Panc1 (cell line): Measurements from ENCODE around the gene PROS1. TPM values are rescaled to one million over a fixed set of nuclear protein-coding genes. Genes with fewer than 3 reads are reported as not detected.

Experiments
- ATAC-seq: fragments of 200-7000 bp; cut with Tn5 transposase; 2 replicates; pipeline ENCODE4 v1.9.1; 2020; ENCODE audit warnings: mild to moderate bottlenecking, moderate library complexity
- BruUV-seq: library from RNA; stranded (reverse); fragments of 400-500 nt; replicated peaks from 2 replicates; lab custom pipeline; 2021; lab: Mats Ljungman, UMichigan
- CTCF ChIA-PET: fragments of 300-600 bp; sonication (Branson Sonifier 250); formaldehyde crosslinking; loops from one replicate; lab custom pipeline; 2022; ENCODE audit warnings: antibody characterized with exemption; lab: Charles Lee
- POLR2A ChIA-PET: fragments of 300-600 bp; sonication (Branson Sonifier 250); formaldehyde crosslinking; loops from one replicate; lab custom pipeline; 2022; ENCODE audit warnings: antibody characterized with exemption; lab: Charles Lee
- DNase-seq: peaks from one replicate; pipeline ENCODE4 v3.0.0-alpha.2; 2010; ENCODE audit warnings: low read depth, low spot score
- H3K27ac ChIP-seq: 2 replicates; pipeline ENCODE4 v1.5.1; 2011; ENCODE audit warnings: mild to moderate bottlenecking, low read length, inconsistent platforms
- H3K27me3 ChIP-seq: fragments of 200-500 bp; sonication (Bioruptor generic); 2 replicates; pipeline ENCODE4 v1.6.0; 2014; ENCODE audit warnings: low read length, inconsistent platforms; ENCODE audit not compliant: control insufficient read depth, insufficient read depth
- H3K36me3 ChIP-seq: fragments of 200-500 bp; sonication (Bioruptor generic); 2 replicates; pipeline ENCODE4 v1.5.1; 2014; ENCODE audit warnings: inconsistent platforms, mild to moderate bottlenecking, low read length, moderate library complexity; ENCODE audit not compliant: control insufficient read depth, insufficient read depth
- H3K4me1 ChIP-seq: 2 replicates; pipeline ENCODE4 v1.5.1; 2011; ENCODE audit warnings: inconsistent platforms, mild to moderate bottlenecking, low read length, moderate library complexity; ENCODE audit not compliant: control insufficient read depth, insufficient read depth
- H3K4me3 ChIP-seq, 2 experiments: 2 replicates each; pipeline ENCODE4 v1.5.1; 2011 to 2012; ENCODE audit warnings: low read depth in 2 of 2, low read length in 2 of 2, mild to moderate bottlenecking in 2 of 2, inconsistent platforms in 1 of 2, moderate library complexity in 1 of 2
- H3K9me3 ChIP-seq: fragments of 200-500 bp; sonication (Bioruptor generic); 2 replicates; pipeline ENCODE4 v1.5.1; 2014; ENCODE audit warnings: low read depth, mild to moderate bottlenecking, inconsistent platforms, low read length, moderate library complexity; ENCODE audit not compliant: control insufficient read depth, insufficient read depth
- CTCF ChIP-seq: fragments of 450-650 bp; IDR thresholded peaks from 2 replicates; pipeline ENCODE4 v1.5.1; 2017; ENCODE audit warnings: mild to moderate bottlenecking
- POLR2AphosphoS5 ChIP-seq: IDR thresholded peaks from 2 replicates; pipeline ENCODE4 v1.6.1; 2012; ENCODE audit warnings: mild to moderate bottlenecking, low read depth, low read length, moderate library complexity
- REST ChIP-seq, 2 experiments: IDR thresholded peaks; 2 replicates each; pipeline ENCODE4 v1.6.1; 2011 to 2012; ENCODE audit warnings: low read depth in 2 of 2, control low read depth in 1 of 2, low read length in 1 of 2, mild to moderate bottlenecking in 1 of 2, moderate library complexity in 1 of 2; ENCODE audit not compliant: insufficient read depth in 1 of 2
- SIN3A ChIP-seq: IDR thresholded peaks from 2 replicates; pipeline ENCODE4 v1.6.1; 2012; ENCODE audit warnings: low read depth, mild to moderate bottlenecking, low read length, moderate library complexity, borderline replicate concordance; ENCODE audit not compliant: insufficient read depth
- TCF7L2 ChIP-seq: IDR thresholded peaks from 2 replicates; pipeline ENCODE4 v1.6.1; 2011; ENCODE audit warnings: mild to moderate bottlenecking, low read depth, low read length, inconsistent platforms
- in situ Hi-C: cut with HindIII; loops from 2 replicates; pipeline ENCODE4 v1.10.0; 2016; ENCODE audit warnings: low sequenced_read_pairs, low pct_unique_long_range_greater_than_20kb
- intact Hi-C: fragments of 100-400 bp; cut with micrococcal nuclease; formaldehyde crosslinking; loops from one replicate; pipeline ENCODE4 v1.10.0; 2022; ENCODE audit not compliant: unreplicated experiment
- total RNA-seq: library from RNA; stranded (reverse); gene quantifications from one replicate; pipeline ENCODE4 v1.2.1, GENCODE V29; 2021; ENCODE audit not compliant: unreplicated experiment

The PROS1 gene
- total RNA-seq, 1 experiment from 2014 or later = 16.8 TPM

- H3K27me3 ChIP-seq = no peaks in the 10 kb centered on the region
- no peaks in the 10 kb centered on the region for H3K36me3 ChIP-seq
- H3K4me1 ChIP-seq = no peaks in the 10 kb centered on the region
- DNase-seq (no peak), ATAC-seq (no peak)
- in situ Hi-C loops = no loop called here
- no peak overlapping the region for H3K27ac ChIP-seq
- ChIA-PET CTCF (no interaction called here), POLR2A (no interaction called here)
- no TSS peak for BruUV-seq
- H3K9me3 ChIP-seq = no peaks in the 10 kb centered on the region
- H3K4me3 ChIP-seq = no peak overlapping the region
- intact Hi-C loops = no loop called here
- TF ChIP-seq POLR2AphosphoS5 (no peak), REST (IDR thresholded peaks at IDR 0.05; ENCODE audit: insufficient read depth in 1 of 2, low read depth in 2 of 2, low read length in 1 of 2) (no peak), CTCF (no peak), SIN3A (no peak), TCF7L2 (no peak)
Measured at GRCh38 chr3:93907132-93907531, 66.6 kb downstream of the PROS1 start.

GRCh38 chr3:93906245-93906644 is 67.5 kb downstream of the PROS1 start:
- no peak overlapping the region for H3K27ac ChIP-seq
- intact Hi-C loops = no loop called here
- no peaks in the 10 kb centered on the region for H3K4me1 ChIP-seq
- no peaks in the 10 kb centered on the region for H3K9me3 ChIP-seq
- no peaks in the 10 kb centered on the region for H3K36me3 ChIP-seq
- H3K27me3 ChIP-seq = no peaks in the 10 kb centered on the region
- in situ Hi-C loops = no loop called here
- DNase-seq (no peak), ATAC-seq (no peak)
- H3K4me3 ChIP-seq = no peak overlapping the region
- TF ChIP-seq SIN3A = no peak
- TF ChIP-seq POLR2AphosphoS5 = no peak
- TF ChIP-seq TCF7L2 = no peak
- TF ChIP-seq REST (IDR thresholded peaks at IDR 0.05; ENCODE audit: insufficient read depth in 1 of 2, low read depth in 2 of 2, low read length in 1 of 2) = no peak
- no peak for TF ChIP-seq CTCF
- ChIA-PET CTCF (no interaction called here), POLR2A (interaction anchor here (0.7 kb wide), 1 partner anchor 163 kb away, joined by 5 read pairs; no protein-coding TSS in a partner anchor)
- no TSS peak for BruUV-seq
